PC-9 (cell line): Measurements from ENCODE around the gene GATD1.

ENCODE experiments used
- EZH2 ChIP-seq: fragments of 200-600 bp; sonication (generic); IDR thresholded peaks from 2 replicates; pipeline ENCODE4 v1.8.0; 2017; ENCODE audit warnings: antibody characterized with exemption, low read depth
- TF ChIP-seq, protein P1 (sequence below): fragments of 200-600 bp; sonication (generic); conservative IDR thresholded peaks from 2 replicates; pipeline ENCODE4 v1.6.1; 2017; ENCODE audit warnings: mixed run types, antibody characterized with exemption, mild to moderate bottlenecking, moderate library complexity

DNA sequence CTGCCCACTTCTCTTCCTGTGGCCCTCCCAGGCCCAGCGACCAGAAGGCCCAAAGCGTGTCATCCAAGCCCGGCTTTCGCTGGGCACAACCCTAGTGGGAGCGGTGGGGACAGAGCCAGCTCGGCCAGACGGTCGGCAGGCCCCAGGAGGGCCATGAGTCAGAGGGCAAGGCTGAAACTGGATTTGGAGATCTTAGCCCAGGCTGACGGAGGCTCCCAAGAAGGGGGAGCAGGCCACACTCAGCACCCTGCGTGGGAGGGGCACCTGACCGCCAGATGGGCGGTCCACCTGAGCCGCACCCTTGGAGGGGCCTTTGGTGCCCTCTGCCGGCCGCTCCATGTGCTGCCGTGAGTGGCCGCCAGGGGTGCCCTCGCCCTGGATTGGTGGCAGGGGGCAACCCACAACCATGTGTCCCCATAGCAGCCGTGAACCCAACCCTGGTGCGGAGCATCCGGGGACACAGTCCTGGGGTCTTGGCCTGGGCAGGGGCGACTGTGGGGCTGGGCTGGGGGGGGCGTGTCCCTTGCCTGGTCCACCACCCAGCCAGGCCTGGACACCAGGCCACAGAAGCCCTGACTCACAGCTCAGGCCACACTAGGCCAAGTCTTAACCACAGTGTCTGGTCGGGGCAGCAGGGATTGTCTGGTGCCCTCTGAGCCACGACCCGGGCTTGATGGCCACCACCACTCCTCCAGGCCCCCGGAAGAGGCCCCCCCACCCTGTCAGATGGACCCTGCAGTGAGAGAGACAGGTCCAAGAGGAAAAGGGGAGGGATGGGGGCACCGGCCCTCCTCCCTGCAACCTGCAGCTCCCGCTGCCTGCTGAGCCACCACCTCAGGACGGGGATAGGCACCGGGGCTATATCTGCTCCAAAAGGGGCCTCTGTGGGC lies 49.2 kb downstream of the GATD1 start:
- TF ChIP-seq, protein P1, sequence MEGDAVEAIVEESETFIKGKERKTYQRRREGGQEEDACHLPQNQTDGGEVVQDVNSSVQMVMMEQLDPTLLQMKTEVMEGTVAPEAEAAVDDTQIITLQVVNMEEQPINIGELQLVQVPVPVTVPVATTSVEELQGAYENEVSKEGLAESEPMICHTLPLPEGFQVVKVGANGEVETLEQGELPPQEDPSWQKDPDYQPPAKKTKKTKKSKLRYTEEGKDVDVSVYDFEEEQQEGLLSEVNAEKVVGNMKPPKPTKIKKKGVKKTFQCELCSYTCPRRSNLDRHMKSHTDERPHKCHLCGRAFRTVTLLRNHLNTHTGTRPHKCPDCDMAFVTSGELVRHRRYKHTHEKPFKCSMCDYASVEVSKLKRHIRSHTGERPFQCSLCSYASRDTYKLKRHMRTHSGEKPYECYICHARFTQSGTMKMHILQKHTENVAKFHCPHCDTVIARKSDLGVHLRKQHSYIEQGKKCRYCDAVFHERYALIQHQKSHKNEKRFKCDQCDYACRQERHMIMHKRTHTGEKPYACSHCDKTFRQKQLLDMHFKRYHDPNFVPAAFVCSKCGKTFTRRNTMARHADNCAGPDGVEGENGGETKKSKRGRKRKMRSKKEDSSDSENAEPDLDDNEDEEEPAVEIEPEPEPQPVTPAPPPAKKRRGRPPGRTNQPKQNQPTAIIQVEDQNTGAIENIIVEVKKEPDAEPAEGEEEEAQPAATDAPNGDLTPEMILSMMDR = peak; percentile 88
- TF ChIP-seq EZH2 = no peak
